ENCODE data around the gene PEAR1. TPM values are rescaled to one million over a fixed set of nuclear protein-coding genes. Genes with fewer than 3 reads are reported as not detected.

The PEAR1 gene
- total RNA-seq, 1 experiment from 2014 or later = 10.8 TPM

GRCh38 chr1:156921053-156921529, 27.6 kb downstream of the PEAR1 start:
- H3K9me2 ChIP-seq (ENCODE audit: insufficient read depth) = no peaks in the 10 kb centered on the region
- ATAC-seq (no peak), DNase-seq (ENCODE audit: low read depth, low spot score) (no peak)
- no peaks in the 10 kb centered on the region for H3K79me2 ChIP-seq (ENCODE audit: insufficient read depth, low read length)
- peaks cover 21 to 36% of the 10 kb centered on the region in 2 experiments for H3K4me1 ChIP-seq (ENCODE audit: control insufficient read depth in 1 of 2, insufficient read depth in 2 of 2, low read length in 2 of 2)
- ChIA-PET POLR2A (no interaction called here), RAD21 (ENCODE audit: low non-redundant PET in 1 of 2, low total read pairs in 2 of 2, uncharacterized antibody in 2 of 2, unreplicated experiment in 2 of 2) (no interaction called here), CTCF (interaction anchor here (2.2 kb wide), 1 partner anchor 27 kb away, joined by 9 read pairs; no protein-coding TSS in a partner anchor)
- H3K36me3 ChIP-seq (ENCODE audit: control insufficient read depth in 1 of 2, insufficient read depth in 2 of 2, low read length in 2 of 2) = 0 out of 4 replicates have a peak, but pooled peaks cover 0 to 2% of the 10 kb centered on the region in 2 experiments
- intact Hi-C loops (cut with micrococcal nuclease) = loop anchor here (10.0 kb wide), 1 partner anchor 296 kb away; no protein-coding TSS in a partner anchor
- H3K27me3 ChIP-seq (ENCODE audit: insufficient read depth, low read length) = peaks cover 20% of the 10 kb centered on the region; the same call in 1 of the 2 replicates
- H3K4me3 ChIP-seq (replicated peaks in 1 of 2; ENCODE audit: low read depth in 1 of 2, low read length in 2 of 2) = no peak overlapping the region
- no peak overlapping the region for H3K27ac ChIP-seq (ENCODE audit: low read depth, low read length)
- H3K4me2 ChIP-seq (ENCODE audit: low read length) = 0 out of 2 replicates have a peak overlapping the region, but pooled peaks have one; percentile 43
- no peaks in the 10 kb centered on the region for H3K9me3 ChIP-seq (ENCODE audit: control insufficient read depth in 1 of 2, insufficient read depth in 1 of 2, low read depth in 1 of 2, low read length in 2 of 2)
- H4K20me1 ChIP-seq (ENCODE audit: insufficient read depth) = no peaks in the 10 kb centered on the region
- no peak overlapping the region for H3K9ac ChIP-seq (ENCODE audit: low read length)
- no TSS peak for BruUV-seq (replicated peaks)
- no peak overlapping the region for H2AFZ ChIP-seq (ENCODE audit: low read depth, low read length, poor library complexity, severe bottlenecking)
- TF ChIP-seq ELF1 (IDR thresholded peaks at IDR 0.05; ENCODE audit: borderline replicate concordance, low read depth) = no peak
- no peak for TF ChIP-seq POLR2A (IDR thresholded peaks at IDR 0.05; ENCODE audit: borderline replicate concordance, extremely low read depth, insufficient read depth, insufficient read length)
- no peak for TF ChIP-seq CTCF (IDR thresholded peaks at IDR 0.05 in 2 of 3, conservative IDR thresholded peaks at IDR 0.05 in 1 of 3; ENCODE audit: borderline replicate concordance in 1 of 3, insufficient read depth in 1 of 3, low read depth in 2 of 3, low read length in 2 of 3)
- TF ChIP-seq ATF3 (IDR thresholded peaks at IDR 0.05) = no peak
- TF ChIP-seq FOSL1 (IDR thresholded peaks at IDR 0.05; ENCODE audit: low read depth) = no peak
- no peak for TF ChIP-seq ZFX (IDR thresholded peaks at IDR 0.05)
- TF ChIP-seq JUND (IDR thresholded peaks at IDR 0.05) = no peak
- TF ChIP-seq EGR1 (IDR thresholded peaks at IDR 0.05; ENCODE audit: low read depth) = no peak
- TF ChIP-seq EZH2 (IDR thresholded peaks at IDR 0.05) = no peak
- TF ChIP-seq ZNF274 (IDR thresholded peaks at IDR 0.05; ENCODE audit: low read depth, low read length) = no peak
- TF ChIP-seq TCF7L2 (IDR thresholded peaks at IDR 0.05; ENCODE audit: borderline replicate concordance, extremely low read depth, insufficient read depth, insufficient read length) = no peak
- TF ChIP-seq CBX3 (IDR thresholded peaks at IDR 0.05; ENCODE audit: low read depth) = no peak
- no peak for TF ChIP-seq CEBPB (IDR thresholded peaks at IDR 0.05; ENCODE audit: low read depth)
